B cell (primary cell): ENCODE data around the gene NCKIPSD. TPM values are rescaled to one million over a fixed set of nuclear protein-coding genes. Genes with fewer than 3 reads are reported as not detected.
A peak's percentile ranks its signal among the peaks of the same experiment; 100 is the strongest.
"Not testable (repeated sequence)": the region's sequence is repeated elsewhere in the genome, so short reads cannot be mapped to it uniquely, and the experiment has no call there.

ENCODE experiments used
- ATAC-seq: fragments of 200-7000 bp; cut with Tn5 transposase; one replicate; pipeline ENCODE4 v1.10.0; 2021; ENCODE audit warnings: low read depth, mild to moderate bottlenecking, moderate number of reproducible peaks, moderate library complexity
- CTCF ChIA-PET: fragments of 350-600 bp; sonication (Branson Sonifier 250); formaldehyde crosslinking; loops from one replicate; lab custom pipeline; 2021; ENCODE audit warnings: antibody characterized with exemption, inconsistent platforms; lab: Charles Lee
- POLR2A ChIA-PET: fragments of 350-600 bp; sonication (Branson Sonifier 250); formaldehyde crosslinking; loops from one replicate; lab custom pipeline; 2021; ENCODE audit warnings: antibody characterized with exemption; lab: Charles Lee
- DNase-seq: peaks from one replicate; pipeline ENCODE4 v3.0.0; 2013
- H2AFZ ChIP-seq: 2 replicates; pipeline ENCODE4 v1.6.1; 2012; ENCODE audit warnings: mild to moderate bottlenecking, low read depth, low read length; ENCODE audit not compliant: insufficient read depth, poor library complexity, severe bottlenecking
- H3K27ac ChIP-seq, 2 donors: 1 replicate in 1 of 2; 2 replicates in 1 of 2; pipeline ENCODE4 v1.5.1; 2012 to 2013; ENCODE audit warnings: low read length in 2 of 2, mild to moderate bottlenecking in 2 of 2, moderate library complexity in 1 of 2
- H3K27me3 ChIP-seq, 4 experiments: fragments of 200-600 bp in 1 of 4; sonication (generic) in 1 of 4; replicated peaks in 1 of 4; 1 replicate in 2 of 4; 2 replicates in 2 of 4; pipeline versions ENCODE4 v1.6.1 to v1.7.0; 2013 to 2016; ENCODE audit warnings: low read length in 3 of 4, mild to moderate bottlenecking in 2 of 4, mixed read lengths in 1 of 4, moderate library complexity in 1 of 4; ENCODE audit not compliant: insufficient read depth in 4 of 4, control insufficient read depth in 3 of 4; ENCODE audit errors: control extremely low read depth in 1 of 4
- H3K36me3 ChIP-seq, 2 experiments: replicated peaks in 1 of 2; 1 replicate in 1 of 2; 2 replicates in 1 of 2; pipeline versions ENCODE4 v1.6.1 to v1.7.1; 2013; ENCODE audit warnings: low read length in 1 of 2; ENCODE audit not compliant: insufficient read depth in 2 of 2, control insufficient read depth in 1 of 2; ENCODE audit errors: control extremely low read depth in 1 of 2, extremely low read depth in 1 of 2
- H3K4me1 ChIP-seq, 2 donors: fragments of 200-600 bp in 1 of 2; sonication (generic) in 1 of 2; 1 replicate in 1 of 2; 2 replicates in 1 of 2; pipeline versions ENCODE4 v1.5.1 to v1.6.1; 2013 to 2017; ENCODE audit warnings: low read length in 2 of 2; ENCODE audit not compliant: control insufficient read depth in 2 of 2, insufficient read depth in 2 of 2
- H3K4me2 ChIP-seq: replicated peaks from 2 replicates; pipeline ENCODE3; 2012; ENCODE audit warnings: mild to moderate bottlenecking, low read depth, low read length; ENCODE audit not compliant: poor library complexity, severe bottlenecking
- H3K4me3 ChIP-seq, 5 experiments: fragments of 200-600 bp in 1 of 5; sonication (generic) in 1 of 5; 1 replicate in 3 of 5; 2 replicates in 2 of 5; pipeline versions ENCODE4 v1.5.1 to v1.7.0; 2011 to 2016; ENCODE audit warnings: low read length in 4 of 5, mild to moderate bottlenecking in 4 of 5, low read depth in 2 of 5, control low read depth in 1 of 5, moderate library complexity in 1 of 5; ENCODE audit not compliant: insufficient read depth in 1 of 5; ENCODE audit errors: control extremely low read depth in 1 of 5, extremely low read depth in 1 of 5
- H3K79me2 ChIP-seq: fragments of 200-600 bp; sonication (generic); one replicate; pipeline ENCODE4 v1.6.0; 2016; ENCODE audit warnings: low read length; ENCODE audit not compliant: control insufficient read depth, insufficient read depth
- H3K9ac ChIP-seq: fragments of 200-600 bp; sonication (generic); 2 replicates; pipeline ENCODE4 v1.6.1; 2017; ENCODE audit warnings: mild to moderate bottlenecking, low read length, moderate library complexity
- H3K9me3 ChIP-seq, 3 donors: one replicate each; pipeline versions ENCODE4 v1.6.1 to v1.7.1; 2013; ENCODE audit warnings: low read length in 2 of 3; ENCODE audit not compliant: control insufficient read depth in 2 of 3, insufficient read depth in 1 of 3; ENCODE audit errors: control extremely low read depth in 1 of 3
- H4K20me1 ChIP-seq: 2 replicates; pipeline ENCODE4 v1.6.0; 2012; ENCODE audit warnings: mild to moderate bottlenecking, low read length; ENCODE audit not compliant: insufficient read depth, control insufficient read depth, poor library complexity, severe bottlenecking
- H3K27ac Mint-ChIP-seq: one replicate; pipeline ENCODE4 v1.8.0; 2021; ENCODE audit warnings: mixed read lengths
- H3K27me3 Mint-ChIP-seq: one replicate; pipeline ENCODE4 v1.8.0; 2021; ENCODE audit warnings: mixed read lengths
- H3K4me1 Mint-ChIP-seq: one replicate; pipeline ENCODE4 v1.8.0; 2021; ENCODE audit warnings: mixed read lengths
- H3K4me3 Mint-ChIP-seq: one replicate; pipeline ENCODE4 v1.8.0; 2021; ENCODE audit warnings: mixed read lengths
- H3K9me3 Mint-ChIP-seq: one replicate; pipeline ENCODE4 v1.8.0; 2022; ENCODE audit warnings: mixed read lengths; ENCODE audit not compliant: insufficient read depth
- CTCF ChIP-seq: fragments of 200-600 bp; IDR thresholded peaks from one replicate; pipeline ENCODE4 v1.8.0; 2022; ENCODE audit warnings: antibody characterized with exemption, mild to moderate bottlenecking
- EZH2 ChIP-seq: IDR thresholded peaks from 2 replicates; pipeline ENCODE4 v1.6.1; 2012; ENCODE audit warnings: borderline replicate concordance, low read depth, mild to moderate bottlenecking, moderate library complexity, low read length; ENCODE audit not compliant: insufficient read depth, poor library complexity, severe bottlenecking
- WGBS: methylation state at CpG from one replicate; pipeline ENCODE4 v1.1.5; 2013; ENCODE audit warnings: missing lambda C conversion rate; ENCODE audit not compliant: insufficient coverage; 5-methylcytosine and 5-hydroxymethylcytosine counted together
- intact Hi-C: fragments of 100-400 bp; cut with micrococcal nuclease; formaldehyde crosslinking; loops from one replicate; pipeline ENCODE4 v1.10.0; 2022
- polyA minus RNA-seq: library from RNA; depleted of rRNA, polyadenylated mRNA; stranded (reverse); fragments of >200 nt; gene quantifications from 2 replicates; pipeline ENCODE4 v1.2.3, GENCODE V29; 2012
- polyA plus RNA-seq: library from polyadenylated mRNA; depleted of rRNA; stranded (reverse); fragments of >200 nt; gene quantifications from 2 replicates; pipeline ENCODE4 v1.2.3, GENCODE V29; 2012
- total RNA-seq, 2 donors: library from RNA; stranded (reverse); fragments of 120-200 nt in 1 of 2; gene quantifications; 1 replicate in 1 of 2; 2 replicates in 1 of 2; pipeline versions ENCODE4 v1.2.3 to v1.2.4, GENCODE V29; 2013 to 2022

Gene NCKIPSD
- total RNA-seq = 19.1 and 19.7 TPM in 2 replicates
- 8.1 TPM for total RNA-seq (2013)
- 14.6 and 24.6 TPM in 2 replicates for polyA plus RNA-seq
- polyA minus RNA-seq = 24.5 and 37.7 TPM in 2 replicates

GRCh38 chr3:48685603-48686511 is at the start of gene NCKIPSD:
Gene NCKIPSD, minus strand, starts transcription at chr3:48685915. Its CDS starts 108 bp downstream, at chr3:48685807.
- Histone ChIP-seq H3K9me3 (no peaks in the 10 kb centered on the region), H4K20me1 (peaks cover 10% of the 10 kb centered on the region), H3K4me1 (peaks cover 10 to 25% of the 10 kb centered on the region in 2 donors), H3K36me3 (peaks cover 0 to 34% of the 10 kb centered on the region in 2 experiments), H3K4me3 (peak within 1 kb of the TSS in 4 of 5 experiments; percentile 58 to 75 (median 70)), H3K4me2 (peak within 1 kb of the TSS; percentile 75), H3K27ac (peak within 1 kb of the TSS; percentile 40 to 68), H3K27me3 (no peaks in the 10 kb centered on the region), H2AFZ (peak within 1 kb of the TSS; percentile 77), H3K79me2 (no peaks in the 10 kb centered on the region), H3K9ac (peak within 1 kb of the TSS; percentile 69)
- H3K4me1 Mint-ChIP-seq = peaks cover 22% of the 10 kb centered on the region
- no peaks in the 10 kb centered on the region for H3K27me3 Mint-ChIP-seq
- under 1% methylated on average over 97 of the region's 97 CpGs for WGBS
- H3K9me3 Mint-ChIP-seq = no peaks in the 10 kb centered on the region
- H3K27ac Mint-ChIP-seq = peak within 1 kb of the TSS; percentile 92
- intact Hi-C loops = loop anchor here (1.0 to 10.0 kb wide), 5 partner anchors 21 to 599 kb away; partner anchors contain the start of gene IP6K2
- ChIA-PET POLR2A (no interaction called here), CTCF (interaction anchor here (1.0 to 2.0 kb wide), 14 partner anchors 10 to 408 kb away, joined by 3 to 7 read pairs (median 3); partner anchors contain the start of genes ARIH2, CELSR3, IP6K2 and QRICH1)
- TF ChIP-seq EZH2 = no peak
- peak; percentile 91 for TF ChIP-seq CTCF
- H3K4me3 Mint-ChIP-seq = peak within 1 kb of the TSS; percentile 89
- ATAC-seq (peak; percentile 91), DNase-seq (peak; percentile 96)

GRCh38 chr3:48735075-48735767 is 49.5 kb upstream of the NCKIPSD start:
- H4K20me1 ChIP-seq, H3K27me3 ChIP-seq, intact Hi-C loops, H3K4me3 Mint-ChIP-seq, H3K9me3 Mint-ChIP-seq, H3K4me1 ChIP-seq, H3K4me2 ChIP-seq, H2AFZ ChIP-seq, H3K27ac Mint-ChIP-seq, H3K4me3 ChIP-seq, DNase-seq, H3K27me3 Mint-ChIP-seq, H3K36me3 ChIP-seq, ATAC-seq, H3K27ac ChIP-seq, H3K79me2 ChIP-seq, H3K9me3 ChIP-seq, POLR2A ChIA-PET, H3K9ac ChIP-seq: not testable (repeated sequence)
- H3K4me1 Mint-ChIP-seq = peaks cover 13% of the 10 kb centered on the region
- CTCF ChIA-PET = interaction anchor here (0.6 to 3.8 kb wide), 3 partner anchors 210 to 220 kb away, joined by 3 to 22 read pairs (median 4); no protein-coding TSS in a partner anchor
- 20% methylated on average over 1 of the region's 8 CpGs for WGBS

GRCh38 chr3:48734541-48734940 is 48.8 kb upstream of the NCKIPSD start:
- H3K4me3 Mint-ChIP-seq, DNase-seq, H3K4me1 Mint-ChIP-seq, CTCF ChIA-PET, H3K27me3 Mint-ChIP-seq, intact Hi-C loops, H3K27ac ChIP-seq, H3K4me3 ChIP-seq, ATAC-seq, H3K9me3 ChIP-seq, H3K27ac Mint-ChIP-seq, H2AFZ ChIP-seq, POLR2A ChIA-PET, H3K4me1 ChIP-seq, H3K9ac ChIP-seq, H3K9me3 Mint-ChIP-seq, H3K79me2 ChIP-seq, H3K36me3 ChIP-seq, H3K27me3 ChIP-seq, H3K4me2 ChIP-seq, H4K20me1 ChIP-seq: not testable (repeated sequence)
- no CpG with 5 or more reads among the region's 25 CpGs for WGBS
